Tibial artery (tissue), 4 donors: Measurements from ENCODE around the gene SPATC1L.

ENCODE experiments used
- DNase-seq, 2 donors: peaks; one replicate each; pipeline ENCODE4 v3.0.0-alpha.2; 2019
- H3K27ac ChIP-seq, 2 donors: fragments of 200-600 bp; sonication (generic) in 1 of 2; 1 replicate in 1 of 2; 2 replicates in 1 of 2; pipeline ENCODE4 v1.5.1; 2018 to 2019; ENCODE audit warnings: mild to moderate bottlenecking in 1 of 2
- H3K27me3 ChIP-seq, 2 donors: fragments of 200-600 bp; sonication (generic) in 1 of 2; one replicate each; pipeline versions ENCODE4 v1.5.1 to v1.6.0; 2016 to 2019
- H3K36me3 ChIP-seq, 3 donors: fragments of 200-600 bp; sonication (generic) in 2 of 3; one replicate each; pipeline ENCODE4 v1.5.1; 2016 to 2019; ENCODE audit warnings: mild to moderate bottlenecking in 2 of 3
- H3K4me1 ChIP-seq, 4 donors: fragments of 200-600 bp; sonication (generic) in 2 of 4; 1 replicate in 3 of 4; 2 replicates in 1 of 4; pipeline ENCODE4 v1.5.1; 2016 to 2019
- H3K4me3 ChIP-seq, 2 donors: fragments of 200-600 bp; sonication (generic) in 1 of 2; 1 replicate in 1 of 2; 2 replicates in 1 of 2; pipeline ENCODE4 v1.5.1; 2018 to 2019; ENCODE audit warnings: mild to moderate bottlenecking in 2 of 2
- H3K9me3 ChIP-seq, 3 donors: fragments of 200-600 bp; sonication (generic) in 1 of 3; one replicate each; pipeline ENCODE4 v1.5.1; 2016 to 2019
- intact Hi-C: fragments of 100-400 bp; cut with DNase I; formaldehyde crosslinking; loops from one replicate; pipeline ENCODE4 v1.15.0; 2023; ENCODE audit warnings: low total_unique reads
- TF ChIP-seq, protein P1 (sequence below), 2 experiments: fragments of 200-600 bp in 1 of 2; fragments of 450-650 bp in 1 of 2; IDR thresholded peaks; one replicate each; pipeline ENCODE4 v1.5.1; 2017 to 2019; ENCODE audit warnings: antibody characterized with exemption in 2 of 2, mild to moderate bottlenecking in 1 of 2, moderate library complexity in 1 of 2

SPATC1L gene

GRCh38 chr21:46208761-46209721 lies 24.8 kb upstream of the SPATC1L start:
- intact Hi-C loops = no loop called here
- no peak overlapping the region for H3K4me3 ChIP-seq
- TF ChIP-seq, protein P1, sequence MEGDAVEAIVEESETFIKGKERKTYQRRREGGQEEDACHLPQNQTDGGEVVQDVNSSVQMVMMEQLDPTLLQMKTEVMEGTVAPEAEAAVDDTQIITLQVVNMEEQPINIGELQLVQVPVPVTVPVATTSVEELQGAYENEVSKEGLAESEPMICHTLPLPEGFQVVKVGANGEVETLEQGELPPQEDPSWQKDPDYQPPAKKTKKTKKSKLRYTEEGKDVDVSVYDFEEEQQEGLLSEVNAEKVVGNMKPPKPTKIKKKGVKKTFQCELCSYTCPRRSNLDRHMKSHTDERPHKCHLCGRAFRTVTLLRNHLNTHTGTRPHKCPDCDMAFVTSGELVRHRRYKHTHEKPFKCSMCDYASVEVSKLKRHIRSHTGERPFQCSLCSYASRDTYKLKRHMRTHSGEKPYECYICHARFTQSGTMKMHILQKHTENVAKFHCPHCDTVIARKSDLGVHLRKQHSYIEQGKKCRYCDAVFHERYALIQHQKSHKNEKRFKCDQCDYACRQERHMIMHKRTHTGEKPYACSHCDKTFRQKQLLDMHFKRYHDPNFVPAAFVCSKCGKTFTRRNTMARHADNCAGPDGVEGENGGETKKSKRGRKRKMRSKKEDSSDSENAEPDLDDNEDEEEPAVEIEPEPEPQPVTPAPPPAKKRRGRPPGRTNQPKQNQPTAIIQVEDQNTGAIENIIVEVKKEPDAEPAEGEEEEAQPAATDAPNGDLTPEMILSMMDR (IDR thresholded peaks at IDR 0.05) = no peak
- peak; percentile 18 to 65 for DNase-seq
- H3K27ac ChIP-seq = no peak overlapping the region
- no peaks in the 10 kb centered on the region for H3K4me1 ChIP-seq
- no peaks in the 10 kb centered on the region for H3K27me3 ChIP-seq
- H3K9me3 ChIP-seq = no peaks in the 10 kb centered on the region
- H3K36me3 ChIP-seq = peaks cover 70 to 100% (median 94%) of the 10 kb centered on the region in 3 donors

DNA sequence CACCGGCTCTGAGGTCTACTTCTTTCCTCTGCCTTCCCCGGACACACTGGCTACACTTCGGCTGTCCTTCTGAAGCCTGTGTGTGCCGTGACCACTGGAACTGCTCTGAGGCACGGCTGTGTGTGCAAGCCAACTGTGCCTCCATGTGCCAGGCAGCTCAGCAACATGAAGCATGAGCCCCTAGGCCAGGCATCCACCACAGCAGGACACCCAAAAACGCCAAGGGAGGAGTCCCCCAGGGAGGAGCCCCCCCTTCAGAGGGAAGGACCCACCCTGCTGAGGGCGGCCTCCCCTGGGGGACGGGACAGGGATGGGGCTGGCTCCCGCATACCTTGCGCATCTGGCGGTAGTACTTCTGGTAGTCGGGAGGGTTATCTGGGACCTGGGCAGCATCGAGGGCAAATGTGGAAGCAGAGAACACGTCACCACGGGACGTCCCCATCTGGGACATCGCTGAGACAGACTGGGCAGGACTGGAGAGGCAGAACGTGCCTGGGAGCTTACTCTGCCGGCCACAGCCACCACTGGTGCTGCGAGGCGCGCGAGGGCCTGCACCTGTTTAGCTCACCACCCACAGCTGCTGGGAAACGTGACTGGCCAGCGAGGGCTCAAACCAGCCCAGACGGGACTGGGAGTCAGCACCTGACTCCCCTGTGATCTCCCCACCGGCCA lies 23.8 kb upstream of the SPATC1L start:
- peak in 1 of 2 donors; percentile 60 for DNase-seq
- TF ChIP-seq, protein P1 (IDR thresholded peaks at IDR 0.05) = no peak
- H3K27me3 ChIP-seq = no peaks in the 10 kb centered on the region
- H3K27ac ChIP-seq = no peak overlapping the region
- intact Hi-C loops = no loop called here
- peaks cover 73 to 100% (median 94%) of the 10 kb centered on the region in 3 donors for H3K36me3 ChIP-seq
- H3K4me1 ChIP-seq = no peaks in the 10 kb centered on the region
- H3K4me3 ChIP-seq = no peak overlapping the region
- no peaks in the 10 kb centered on the region for H3K9me3 ChIP-seq

GRCh38 chr21:46207006-46207919 lies 23.0 kb upstream of the SPATC1L start:
- Histone ChIP-seq H3K9me3 (no peaks in the 10 kb centered on the region), H3K27me3 (no peaks in the 10 kb centered on the region), H3K36me3 (peaks cover 73 to 100% (median 92%) of the 10 kb centered on the region in 3 donors), H3K4me3 (no peak overlapping the region), H3K4me1 (no peaks in the 10 kb centered on the region), H3K27ac (no peak overlapping the region)
- TF ChIP-seq, protein P1 (IDR thresholded peaks at IDR 0.05) = no peak
- intact Hi-C loops = no loop called here
- DNase-seq = peak; percentile 6 to 61

DNA sequence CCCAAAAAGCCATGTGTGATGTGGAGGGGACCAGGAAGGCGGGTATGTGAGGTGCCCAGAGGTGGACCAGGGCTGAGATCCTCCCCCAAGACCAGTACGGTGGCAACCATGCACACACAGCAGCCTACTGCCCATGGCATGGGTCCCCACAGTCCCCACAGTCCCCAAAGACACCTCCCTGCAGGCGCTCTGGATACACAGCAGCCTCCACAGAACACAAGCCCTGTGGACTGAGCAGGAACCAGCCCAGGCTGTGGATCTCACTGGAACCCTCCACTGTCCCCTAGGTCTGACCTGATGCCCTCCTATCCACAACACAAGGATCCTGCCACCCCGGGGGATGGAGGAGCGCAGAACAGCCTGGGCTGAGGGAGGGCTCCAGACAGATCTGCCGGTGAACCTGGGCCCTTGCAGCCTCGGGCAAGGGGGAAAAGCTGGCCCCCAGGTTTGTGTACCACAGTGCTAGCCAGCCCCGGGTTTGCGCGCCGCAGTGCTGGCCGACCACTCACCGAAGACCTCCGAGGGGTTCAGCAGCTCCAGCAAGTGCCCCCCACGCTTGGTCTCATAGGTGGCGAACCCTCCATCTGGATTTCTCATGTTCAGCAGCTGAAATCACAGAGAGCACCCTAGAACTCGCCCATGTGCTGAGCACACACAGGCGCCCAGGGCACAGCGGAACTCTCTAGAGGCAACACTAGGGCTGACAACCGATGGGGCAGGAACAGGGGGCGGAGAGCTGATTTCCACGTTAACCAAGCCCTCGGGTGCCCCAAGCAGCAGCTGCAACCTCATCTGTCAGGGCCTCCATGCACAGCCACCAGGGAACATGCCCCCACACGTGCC lies 22.1 kb upstream of the SPATC1L start:
- H3K4me1 ChIP-seq = no peaks in the 10 kb centered on the region
- TF ChIP-seq, protein P1 (IDR thresholded peaks at IDR 0.05) = no peak
- H3K9me3 ChIP-seq = no peaks in the 10 kb centered on the region
- peak; percentile 13 to 60 for DNase-seq
- no peak overlapping the region for H3K27ac ChIP-seq
- H3K36me3 ChIP-seq = peaks cover 67 to 91% (median 83%) of the 10 kb centered on the region in 3 donors
- H3K4me3 ChIP-seq = no peak overlapping the region
- H3K27me3 ChIP-seq = no peaks in the 10 kb centered on the region
- intact Hi-C loops = no loop called here
